Mesenchymal stem cell (in vitro differentiated cells and primary cell): ENCODE results near the gene GAL3ST3.

Experiments
- DNase-seq: peaks from one replicate; pipeline ENCODE4 v3.0.0-alpha.2; 2013
- H2AFZ ChIP-seq: one replicate; pipeline ENCODE4 v1.6.1; 2013; ENCODE audit warnings: low read depth, mild to moderate bottlenecking, control low read depth, inconsistent platforms, low read length, moderate library complexity
- H2AK5ac ChIP-seq: 2 replicates; pipeline ENCODE4 v1.6.1; 2013; ENCODE audit warnings: low read length, moderate library complexity, mild to moderate bottlenecking, inconsistent platforms; ENCODE audit not compliant: severe bottlenecking
- H2BK120ac ChIP-seq: one replicate; pipeline ENCODE4 v1.6.1; 2013; ENCODE audit warnings: low read depth, mild to moderate bottlenecking, inconsistent platforms, low read length, moderate library complexity
- H2BK12ac ChIP-seq, 2 experiments: one replicate each; pipeline ENCODE4 v1.6.1; 2013; ENCODE audit warnings: inconsistent platforms in 2 of 2, low read length in 2 of 2, mild to moderate bottlenecking in 2 of 2, moderate library complexity in 2 of 2, control low read depth in 1 of 2
- H2BK15ac ChIP-seq: one replicate; pipeline ENCODE4 v1.6.1; 2013; ENCODE audit warnings: mild to moderate bottlenecking, low read depth, inconsistent platforms; ENCODE audit not compliant: poor library complexity, severe bottlenecking
- H2BK5ac ChIP-seq: 2 replicates; pipeline ENCODE4 v1.6.1; 2013; ENCODE audit warnings: low read depth, mild to moderate bottlenecking, low read length, control low read depth, inconsistent platforms; ENCODE audit not compliant: poor library complexity, severe bottlenecking
- H3K14ac ChIP-seq, 2 experiments: one replicate each; pipeline ENCODE4 v1.6.1; 2013; ENCODE audit warnings: inconsistent platforms in 2 of 2, low read length in 2 of 2, control low read depth in 1 of 2, mild to moderate bottlenecking in 1 of 2, moderate library complexity in 1 of 2
- H3K18ac ChIP-seq, 2 experiments: one replicate each; pipeline ENCODE4 v1.6.1; 2013; ENCODE audit warnings: inconsistent platforms in 2 of 2, low read length in 2 of 2, control low read depth in 1 of 2, low read depth in 1 of 2, mild to moderate bottlenecking in 1 of 2
- H3K23ac ChIP-seq, 2 experiments: one replicate each; pipeline ENCODE4 v1.6.1; 2013; ENCODE audit warnings: inconsistent platforms in 2 of 2, low read length in 2 of 2, mild to moderate bottlenecking in 2 of 2, moderate library complexity in 2 of 2, control low read depth in 1 of 2
- H3K27ac ChIP-seq: 2 replicates; pipeline ENCODE4 v1.5.1; 2013; ENCODE audit warnings: mild to moderate bottlenecking, moderate library complexity, low read length, control low read depth, inconsistent platforms; ENCODE audit not compliant: poor library complexity, severe bottlenecking
- H3K27me3 ChIP-seq, 2 experiments: 2 replicates each; pipeline versions ENCODE4 v1.6.1 to v1.7.0; 2013; ENCODE audit warnings: low read length in 2 of 2, mild to moderate bottlenecking in 2 of 2, moderate library complexity in 2 of 2, control low read depth in 1 of 2, inconsistent platforms in 1 of 2; ENCODE audit not compliant: control insufficient read depth in 1 of 2, insufficient read depth in 1 of 2
- H3K36me3 ChIP-seq, 2 experiments: 2 replicates each; pipeline versions ENCODE4 v1.6.1 to v1.7.0; 2013; ENCODE audit warnings: low read length in 2 of 2, control low read depth in 1 of 2, inconsistent platforms in 1 of 2, low read depth in 1 of 2, mild to moderate bottlenecking in 1 of 2; ENCODE audit not compliant: insufficient read depth in 2 of 2, control insufficient read depth in 1 of 2
- H3K4ac ChIP-seq, 2 experiments: one replicate each; pipeline ENCODE4 v1.6.1; 2013; ENCODE audit warnings: inconsistent platforms in 2 of 2, low read length in 2 of 2, mild to moderate bottlenecking in 2 of 2, moderate library complexity in 2 of 2, control low read depth in 1 of 2, low read depth in 1 of 2
- H3K4me1 ChIP-seq: 2 replicates; pipeline ENCODE4 v1.6.1; 2013; ENCODE audit warnings: low read depth, low read length, control low read depth; ENCODE audit not compliant: control insufficient read depth, insufficient read depth
- H3K4me2 ChIP-seq: 2 replicates; pipeline ENCODE4 v1.6.1; 2013; ENCODE audit warnings: low read length, mild to moderate bottlenecking, inconsistent platforms; ENCODE audit not compliant: poor library complexity, severe bottlenecking
- H3K4me3 ChIP-seq, 2 experiments: 2 replicates each; pipeline versions ENCODE4 v1.5.1 to v1.7.0; 2013; ENCODE audit warnings: low read length in 2 of 2, mild to moderate bottlenecking in 2 of 2, control low read depth in 1 of 2, low read depth in 1 of 2; ENCODE audit not compliant: insufficient read depth in 1 of 2
- H3K79me1 ChIP-seq: replicated peaks from 2 replicates; pipeline ENCODE4 v1.6.1; 2013; ENCODE audit warnings: mild to moderate bottlenecking, control low read depth, low read length, inconsistent platforms; ENCODE audit not compliant: poor library complexity, severe bottlenecking
- H3K9ac ChIP-seq: 2 replicates; pipeline ENCODE4 v1.7.0; 2013; ENCODE audit warnings: mild to moderate bottlenecking, low read length, moderate library complexity
- H3K9me3 ChIP-seq: 2 replicates; pipeline ENCODE4 v1.7.0; 2013; ENCODE audit warnings: mild to moderate bottlenecking, low read length; ENCODE audit not compliant: control insufficient read depth
- H4K8ac ChIP-seq: one replicate; pipeline ENCODE4 v1.6.1; 2013; ENCODE audit warnings: inconsistent platforms, mild to moderate bottlenecking, low read length, moderate library complexity
- H4K91ac ChIP-seq: one replicate; pipeline ENCODE4 v1.6.1; 2013; ENCODE audit warnings: mild to moderate bottlenecking, low read length, inconsistent platforms
- WGBS: methylation state at CpG from one replicate; pipeline ENCODE4 v1.1.7; 2013; ENCODE audit warnings: mixed read lengths; 5-methylcytosine and 5-hydroxymethylcytosine counted together

The GAL3ST3 gene

GRCh38 chr11:66055021-66055420 is 6.1 kb upstream of the GAL3ST3 start:
- H3K36me3 ChIP-seq: peaks cover 42 to 54% of the 10 kb centered on the region in 2 experiments
- H3K14ac ChIP-seq: no peak overlapping the region
- H2BK15ac ChIP-seq: no peak overlapping the region
- 98% methylated on average over 7 of the region's 7 CpGs for WGBS
- H3K9me3 ChIP-seq: no peaks in the 10 kb centered on the region
- H4K91ac ChIP-seq: no peak overlapping the region
- no peak overlapping the region for H3K4me2 ChIP-seq
- H3K4ac ChIP-seq: no peak overlapping the region
- H3K79me1 ChIP-seq: peaks cover 20% of the 10 kb centered on the region
- H3K9ac ChIP-seq: no peak overlapping the region
- no peaks in the 10 kb centered on the region for H3K27me3 ChIP-seq
- H2BK12ac ChIP-seq: no peak overlapping the region
- H3K4me3 ChIP-seq: no peak overlapping the region
- no peak overlapping the region for H2BK120ac ChIP-seq
- no peak overlapping the region for H3K27ac ChIP-seq
- H3K4me1 ChIP-seq: peaks cover 18% of the 10 kb centered on the region
- no peak overlapping the region for H3K18ac ChIP-seq
- no peak overlapping the region for H4K8ac ChIP-seq
- H2BK5ac ChIP-seq: no peak overlapping the region
- no peak for DNase-seq
- H2AK5ac ChIP-seq: no peak overlapping the region
- H2AFZ ChIP-seq: no peak overlapping the region
- H3K23ac ChIP-seq: no peak overlapping the region

GRCh38 chr11:66052664-66052982 is 3.7 kb upstream of the GAL3ST3 start:
- DNase-seq: no peak
- H4K8ac ChIP-seq: peak overlapping the region; percentile 97
- no peaks in the 10 kb centered on the region for H3K9me3 ChIP-seq
- H3K23ac ChIP-seq: peak overlapping the region in 1 of 2 experiments; percentile 18
- H2BK12ac ChIP-seq: no peak overlapping the region
- peaks cover 21 to 31% of the 10 kb centered on the region in 2 experiments for H3K36me3 ChIP-seq
- H2AFZ ChIP-seq: peak overlapping the region; percentile 83
- peaks cover 4 to 21% of the 10 kb centered on the region in 2 experiments for H3K27me3 ChIP-seq
- H3K18ac ChIP-seq: peak overlapping the region; percentile 82 to 86
- no peak overlapping the region for H2BK120ac ChIP-seq
- H3K4ac ChIP-seq: peak overlapping the region; percentile 90 to 96
- under 1% methylated on average over 17 of the region's 17 CpGs for WGBS
- H4K91ac ChIP-seq: peak overlapping the region; percentile 84
- no peak overlapping the region for H2BK5ac ChIP-seq
- peak overlapping the region; percentile 95 for H3K9ac ChIP-seq
- peak overlapping the region; percentile 84 to 94 for H3K4me3 ChIP-seq
- H3K27ac ChIP-seq: no peak overlapping the region
- no peak overlapping the region for H2BK15ac ChIP-seq
- peak overlapping the region; percentile 67 for H3K4me2 ChIP-seq
- peak overlapping the region; percentile 37 for H2AK5ac ChIP-seq
- peaks cover 11% of the 10 kb centered on the region for H3K79me1 ChIP-seq
- peak overlapping the region in 1 of 2 experiments; percentile 72 for H3K14ac ChIP-seq
- H3K4me1 ChIP-seq: peaks cover 36% of the 10 kb centered on the region

GRCh38 chr11:66051766-66052663 is 3.1 kb upstream of the GAL3ST3 start, which contains the start of gene SF3B2:
TSS of gene SF3B2 (plus strand) at chr11:66052364. CDS start at chr11:66052385, 21 bp downstream.
- no peak within 1 kb of the TSS for H2BK15ac ChIP-seq
- peak within 1 kb of the TSS; percentile 63 for H2AK5ac ChIP-seq
- H3K27ac ChIP-seq: peak within 1 kb of the TSS; percentile 85
- peak within 1 kb of the TSS; percentile 83 for H2AFZ ChIP-seq
- under 1% methylated on average over 84 of the region's 84 CpGs for WGBS
- peak within 1 kb of the TSS; percentile 0 for H2BK5ac ChIP-seq
- H3K14ac ChIP-seq: peak within 1 kb of the TSS in 1 of 2 experiments; percentile 72
- peak within 1 kb of the TSS; percentile 95 for H3K9ac ChIP-seq
- peaks cover 42% of the 10 kb centered on the region for H3K4me1 ChIP-seq
- H3K23ac ChIP-seq: peak within 1 kb of the TSS in 1 of 2 experiments; percentile 18
- peak; percentile 98 for DNase-seq
- peak within 1 kb of the TSS; percentile 82 to 86 for H3K18ac ChIP-seq
- no peaks in the 10 kb centered on the region for H3K9me3 ChIP-seq
- peak within 1 kb of the TSS; percentile 74 for H3K4me2 ChIP-seq
- H4K91ac ChIP-seq: peak within 1 kb of the TSS; percentile 84
- no peak within 1 kb of the TSS for H2BK120ac ChIP-seq
- peak within 1 kb of the TSS in 1 of 2 experiments; percentile 17 for H2BK12ac ChIP-seq
- H3K4ac ChIP-seq: peak within 1 kb of the TSS; percentile 90 to 96
- H3K4me3 ChIP-seq: peak within 1 kb of the TSS; percentile 84 to 94
- H3K79me1 ChIP-seq: peaks cover 10% of the 10 kb centered on the region
- peaks cover 15 to 26% of the 10 kb centered on the region in 2 experiments for H3K36me3 ChIP-seq
- H4K8ac ChIP-seq: peak within 1 kb of the TSS; percentile 97
- peaks cover 4 to 27% of the 10 kb centered on the region in 2 experiments for H3K27me3 ChIP-seq

GRCh38 chr11:66051371-66051765 is 2.4 kb upstream of the GAL3ST3 start:
- Histone ChIP-seq H2BK5ac (peak overlapping the region; percentile 0), H3K36me3 (peaks cover 12 to 20% of the 10 kb centered on the region in 2 experiments), H3K4me3 (peak overlapping the region; percentile 29 to 94), H4K91ac (peak overlapping the region; percentile 52), H2BK12ac (peak overlapping the region in 1 of 2 experiments; percentile 17), H2BK15ac (no peak overlapping the region), H3K27ac (peak overlapping the region; percentile 85), H3K4me2 (peak overlapping the region; percentile 74), H3K4ac (peak overlapping the region in 1 of 2 experiments; percentile 60), H3K27me3 (peaks cover 6 to 33% of the 10 kb centered on the region in 2 experiments), H3K9me3 (no peaks in the 10 kb centered on the region), H4K8ac (peak overlapping the region; percentile 69), H3K9ac (peak overlapping the region; percentile 95), H2AK5ac (peak overlapping the region; percentile 63), H3K79me1 (peaks cover 5% of the 10 kb centered on the region), H2AFZ (peak overlapping the region; percentile 60), H3K4me1 (peaks cover 45% of the 10 kb centered on the region), H2BK120ac (no peak overlapping the region), H3K14ac (no peak overlapping the region), H3K23ac (no peak overlapping the region), H3K18ac (peak overlapping the region; percentile 65 to 71)
- 34% methylated on average over 11 of the region's 12 CpGs for WGBS
- DNase-seq: no peak
